Tibial artery (tissue), 4 donors: ENCODE measurements around the gene NUP43.
"Not testable (repeated sequence)": the region's sequence is repeated elsewhere in the genome, so short reads cannot be mapped to it uniquely, and the experiment has no call there.

Source experiments
- DNase-seq, 2 donors: peaks; one replicate each; pipeline ENCODE4 v3.0.0-alpha.2; 2019
- H3K27ac ChIP-seq, 2 donors: fragments of 200-600 bp; sonication (generic) in 1 of 2; 1 replicate in 1 of 2; 2 replicates in 1 of 2; pipeline ENCODE4 v1.5.1; 2018 to 2019; ENCODE audit warnings: mild to moderate bottlenecking in 1 of 2
- H3K27me3 ChIP-seq, 2 donors: fragments of 200-600 bp; sonication (generic) in 1 of 2; one replicate each; pipeline versions ENCODE4 v1.5.1 to v1.6.0; 2016 to 2019
- H3K36me3 ChIP-seq, 3 donors: fragments of 200-600 bp; sonication (generic) in 2 of 3; one replicate each; pipeline ENCODE4 v1.5.1; 2016 to 2019; ENCODE audit warnings: mild to moderate bottlenecking in 2 of 3
- H3K4me1 ChIP-seq, 4 donors: fragments of 200-600 bp; sonication (generic) in 2 of 4; 1 replicate in 3 of 4; 2 replicates in 1 of 4; pipeline ENCODE4 v1.5.1; 2016 to 2019
- H3K4me3 ChIP-seq, 2 donors: fragments of 200-600 bp; sonication (generic) in 1 of 2; 1 replicate in 1 of 2; 2 replicates in 1 of 2; pipeline ENCODE4 v1.5.1; 2018 to 2019; ENCODE audit warnings: mild to moderate bottlenecking in 2 of 2
- H3K9me3 ChIP-seq, 3 donors: fragments of 200-600 bp; sonication (generic) in 1 of 3; one replicate each; pipeline ENCODE4 v1.5.1; 2016 to 2019
- intact Hi-C: fragments of 100-400 bp; cut with DNase I; formaldehyde crosslinking; loops from one replicate; pipeline ENCODE4 v1.15.0; 2023; ENCODE audit warnings: low total_unique reads
- TF ChIP-seq, protein P1 (sequence below), 2 experiments: fragments of 200-600 bp in 1 of 2; fragments of 450-650 bp in 1 of 2; IDR thresholded peaks; one replicate each; pipeline ENCODE4 v1.5.1; 2017 to 2019; ENCODE audit warnings: antibody characterized with exemption in 2 of 2, mild to moderate bottlenecking in 1 of 2, moderate library complexity in 1 of 2

The NUP43 gene

DNA sequence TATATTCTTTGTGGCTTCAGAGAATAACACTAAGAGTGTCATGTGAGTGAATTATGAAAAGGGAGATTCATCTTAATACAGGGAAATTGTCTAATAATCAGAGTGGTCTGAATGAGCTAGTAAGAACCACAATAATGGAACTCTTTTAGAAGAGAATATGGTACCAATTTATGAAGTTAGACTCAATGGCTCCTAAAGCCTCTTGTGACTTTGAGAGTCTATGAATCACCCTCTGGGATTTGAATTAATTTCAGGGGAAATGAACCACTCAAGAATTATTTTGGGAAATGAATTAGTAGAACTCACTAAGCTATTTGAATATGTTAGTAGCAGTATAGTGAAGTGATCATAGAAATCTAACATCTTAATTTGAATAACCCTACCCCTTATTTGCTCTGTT is 17.5 kb upstream of the NUP43 start:
- H3K27ac ChIP-seq, result no peak overlapping the region
- no peak for DNase-seq
- H3K36me3 ChIP-seq, result peaks cover 12 to 22% (median 13%) of the 10 kb centered on the region in 3 donors
- peaks cover 0 to 19% (median 3%) of the 10 kb centered on the region in 4 donors for H3K4me1 ChIP-seq
- peaks cover 0 to 3% (median 0%) of the 10 kb centered on the region in 3 donors for H3K9me3 ChIP-seq
- TF ChIP-seq, protein P1, sequence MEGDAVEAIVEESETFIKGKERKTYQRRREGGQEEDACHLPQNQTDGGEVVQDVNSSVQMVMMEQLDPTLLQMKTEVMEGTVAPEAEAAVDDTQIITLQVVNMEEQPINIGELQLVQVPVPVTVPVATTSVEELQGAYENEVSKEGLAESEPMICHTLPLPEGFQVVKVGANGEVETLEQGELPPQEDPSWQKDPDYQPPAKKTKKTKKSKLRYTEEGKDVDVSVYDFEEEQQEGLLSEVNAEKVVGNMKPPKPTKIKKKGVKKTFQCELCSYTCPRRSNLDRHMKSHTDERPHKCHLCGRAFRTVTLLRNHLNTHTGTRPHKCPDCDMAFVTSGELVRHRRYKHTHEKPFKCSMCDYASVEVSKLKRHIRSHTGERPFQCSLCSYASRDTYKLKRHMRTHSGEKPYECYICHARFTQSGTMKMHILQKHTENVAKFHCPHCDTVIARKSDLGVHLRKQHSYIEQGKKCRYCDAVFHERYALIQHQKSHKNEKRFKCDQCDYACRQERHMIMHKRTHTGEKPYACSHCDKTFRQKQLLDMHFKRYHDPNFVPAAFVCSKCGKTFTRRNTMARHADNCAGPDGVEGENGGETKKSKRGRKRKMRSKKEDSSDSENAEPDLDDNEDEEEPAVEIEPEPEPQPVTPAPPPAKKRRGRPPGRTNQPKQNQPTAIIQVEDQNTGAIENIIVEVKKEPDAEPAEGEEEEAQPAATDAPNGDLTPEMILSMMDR (IDR thresholded peaks at IDR 0.05), result no peak
- H3K4me3 ChIP-seq, result no peak overlapping the region
- intact Hi-C loops, result no loop called here
- H3K27me3 ChIP-seq, result no peaks in the 10 kb centered on the region

DNA sequence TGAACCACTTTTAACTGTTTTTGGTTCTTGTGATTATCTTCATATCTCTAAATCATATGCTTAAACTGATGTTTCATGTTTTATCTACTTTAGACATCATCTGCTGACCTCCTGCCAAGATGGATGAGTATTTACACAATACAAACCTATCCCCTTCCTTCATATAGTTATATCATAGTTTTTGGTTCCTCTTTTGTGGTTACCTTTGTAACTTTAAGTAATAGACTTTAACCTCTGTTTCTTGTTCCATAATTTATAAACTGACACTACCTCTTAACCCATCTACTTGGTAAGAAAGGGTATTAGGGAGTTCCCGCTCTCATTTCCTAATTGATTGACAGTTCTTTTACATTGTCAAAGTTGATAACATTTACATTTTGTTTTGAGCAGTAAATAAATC is 15.1 kb upstream of the NUP43 start:
- no peak for DNase-seq
- peaks cover 0 to 3% (median 0%) of the 10 kb centered on the region in 3 donors for H3K9me3 ChIP-seq
- H3K4me3 ChIP-seq, result no peak overlapping the region
- TF ChIP-seq, protein P1 (IDR thresholded peaks at IDR 0.05), result no peak
- H3K4me1 ChIP-seq, result peaks cover 0 to 11% (median under 1%) of the 10 kb centered on the region in 4 donors
- peaks cover 12 to 16% (median 13%) of the 10 kb centered on the region in 3 donors for H3K36me3 ChIP-seq
- intact Hi-C loops, result no loop called here
- H3K27me3 ChIP-seq, result no peaks in the 10 kb centered on the region
- H3K27ac ChIP-seq, result no peak overlapping the region

GRCh38 chr6:149756261-149756636 is 9.9 kb upstream of the NUP43 start:
- peaks cover 0 to 30% (median 2%) of the 10 kb centered on the region in 4 donors for H3K4me1 ChIP-seq
- no peaks in the 10 kb centered on the region for H3K27me3 ChIP-seq
- intact Hi-C loops, result no loop called here
- no peak for DNase-seq
- H3K36me3 ChIP-seq, result peaks cover 4 to 12% (median 10%) of the 10 kb centered on the region in 3 donors
- H3K4me3 ChIP-seq, result no peak overlapping the region
- no peaks in the 10 kb centered on the region for H3K9me3 ChIP-seq
- TF ChIP-seq, protein P1 (IDR thresholded peaks at IDR 0.05), result no peak
- H3K27ac ChIP-seq, result no peak overlapping the region

- Histone ChIP-seq H3K4me1 (peaks cover 0 to 36% (median 5%) of the 10 kb centered on the region in 4 donors), H3K27ac (no peak overlapping the region), H3K27me3 (no peaks in the 10 kb centered on the region), H3K36me3 (peaks cover 3 to 10% (median 9%) of the 10 kb centered on the region in 3 donors), H3K9me3 (no peaks in the 10 kb centered on the region), H3K4me3 (no peak overlapping the region)
- intact Hi-C loops, result no loop called here
- DNase-seq, result no peak
- TF ChIP-seq, protein P1 (IDR thresholded peaks at IDR 0.05), result no peak
These were observed 9.3 kb upstream of the NUP43 start for GRCh38 chr6:149755300-149756260.

- DNase-seq, result no peak
- H3K27ac ChIP-seq, result no peak overlapping the region
- intact Hi-C loops, result no loop called here
- TF ChIP-seq, protein P1 (IDR thresholded peaks at IDR 0.05), result no peak
- H3K36me3 ChIP-seq, result no peaks in the 10 kb centered on the region
- peaks cover 0 to 40% (median 8%) of the 10 kb centered on the region in 4 donors for H3K4me1 ChIP-seq
- no peak overlapping the region for H3K4me3 ChIP-seq
- no peaks in the 10 kb centered on the region for H3K9me3 ChIP-seq
- no peaks in the 10 kb centered on the region for H3K27me3 ChIP-seq
These were observed 8.2 kb upstream of the NUP43 start for GRCh38 chr6:149754548-149754947.

DNA sequence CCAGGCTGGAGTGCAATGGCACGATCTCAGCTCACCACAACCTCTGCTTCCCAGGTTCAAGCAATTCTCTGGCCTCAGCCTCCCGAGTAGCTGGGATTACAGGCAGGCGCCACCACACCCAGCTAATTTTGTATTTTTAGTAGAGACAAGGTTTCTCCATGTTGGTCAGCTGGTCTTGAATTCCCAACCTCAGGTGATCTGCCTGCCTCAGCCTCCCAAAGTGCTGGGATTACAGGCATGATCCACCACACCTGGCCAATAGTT is 7.0 kb upstream of the NUP43 start:
- peaks cover 0 to 40% (median 8%) of the 10 kb centered on the region in 4 donors for H3K4me1 ChIP-seq
- H3K27ac ChIP-seq, H3K36me3 ChIP-seq, H3K27me3 ChIP-seq, intact Hi-C loops, H3K9me3 ChIP-seq, H3K4me3 ChIP-seq, DNase-seq: not testable (repeated sequence)
